ENCODE measurements around the gene PDE5A.
A peak's percentile ranks its signal among the peaks of the same experiment; 100 is the strongest.

The PDE5A gene

DNA sequence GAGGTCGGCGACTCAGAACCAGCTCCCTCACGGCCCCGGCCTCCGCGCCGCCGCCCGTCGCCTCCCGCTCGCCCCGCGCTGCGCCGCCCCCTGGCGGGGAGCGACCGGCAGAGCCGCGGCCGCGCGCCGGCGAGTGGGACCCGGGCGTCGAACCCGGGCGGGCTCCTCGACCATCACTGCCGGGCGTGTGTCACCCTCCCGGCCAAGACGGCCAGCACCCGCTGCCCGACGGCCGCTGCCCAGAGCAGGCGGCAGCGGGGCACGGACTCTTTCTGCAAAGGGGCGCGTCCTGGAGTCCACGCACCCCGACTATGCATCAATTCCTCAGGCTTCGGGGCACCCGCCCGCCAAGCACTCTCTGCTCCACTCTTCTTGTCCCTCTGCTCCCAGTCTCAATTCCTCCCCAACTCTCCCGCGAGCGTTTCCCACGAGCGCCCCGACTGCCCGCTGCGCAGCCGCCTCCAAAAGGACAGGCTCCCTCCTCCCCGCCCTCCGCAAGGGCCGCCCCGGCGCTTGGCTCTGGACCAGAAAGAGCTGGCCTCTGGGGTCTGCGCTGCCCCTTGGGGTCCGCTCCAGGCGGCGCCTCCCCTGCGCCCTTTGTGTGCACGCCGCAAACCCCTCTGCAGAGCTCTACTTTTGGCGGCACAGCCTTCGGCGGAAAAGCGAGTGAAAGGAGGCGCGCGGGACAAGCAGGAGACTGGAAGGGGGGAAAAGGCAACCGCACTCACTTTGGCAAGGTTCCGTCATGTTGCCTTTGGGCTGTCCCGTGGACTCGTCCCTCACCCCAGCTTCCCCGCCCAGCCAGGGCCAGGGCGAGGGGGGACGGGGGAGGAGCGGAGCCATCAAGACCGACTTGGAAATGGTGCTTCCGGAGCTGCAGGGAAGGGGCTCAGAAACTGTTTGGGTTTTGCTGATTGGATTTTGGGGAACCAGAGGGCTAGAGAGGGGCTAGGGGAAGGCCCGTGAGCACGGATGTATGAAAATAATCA is 1.0 kb downstream of the PDE5A start (continued):
- TF ChIP-seq, protein P1, sequence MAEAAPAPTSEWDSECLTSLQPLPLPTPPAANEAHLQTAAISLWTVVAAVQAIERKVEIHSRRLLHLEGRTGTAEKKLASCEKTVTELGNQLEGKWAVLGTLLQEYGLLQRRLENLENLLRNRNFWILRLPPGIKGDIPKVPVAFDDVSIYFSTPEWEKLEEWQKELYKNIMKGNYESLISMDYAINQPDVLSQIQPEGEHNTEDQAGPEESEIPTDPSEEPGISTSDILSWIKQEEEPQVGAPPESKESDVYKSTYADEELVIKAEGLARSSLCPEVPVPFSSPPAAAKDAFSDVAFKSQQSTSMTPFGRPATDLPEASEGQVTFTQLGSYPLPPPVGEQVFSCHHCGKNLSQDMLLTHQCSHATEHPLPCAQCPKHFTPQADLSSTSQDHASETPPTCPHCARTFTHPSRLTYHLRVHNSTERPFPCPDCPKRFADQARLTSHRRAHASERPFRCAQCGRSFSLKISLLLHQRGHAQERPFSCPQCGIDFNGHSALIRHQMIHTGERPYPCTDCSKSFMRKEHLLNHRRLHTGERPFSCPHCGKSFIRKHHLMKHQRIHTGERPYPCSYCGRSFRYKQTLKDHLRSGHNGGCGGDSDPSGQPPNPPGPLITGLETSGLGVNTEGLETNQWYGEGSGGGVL (tag by site-specific recombination; IDR thresholded peaks at IDR 0.05) = peak; percentile 53; the same call in 1 of the 2 replicates
- TF ChIP-seq ZFP37 (tag by site-specific recombination; IDR thresholded peaks at IDR 0.05) (0 out of 2 replicates have a peak, but pooled peaks have one; percentile 19), ZNF660 (tag by site-specific recombination; IDR thresholded peaks at IDR 0.05) (0 out of 2 replicates have a peak, but pooled peaks have one; percentile 35), ZBTB8A (tag by site-specific recombination; IDR thresholded peaks at IDR 0.05) (peak; percentile 92), ZBTB20 (tag by site-specific recombination; IDR thresholded peaks at IDR 0.05) (peak; percentile 38), GLIS1 (tag by site-specific recombination; IDR thresholded peaks at IDR 0.05) (peak; percentile 55; the same call in 1 of the 2 replicates), ZNF600 (tag by site-specific recombination; IDR thresholded peaks at IDR 0.05) (peak; percentile 67), ZNF341 (tag by site-specific recombination; IDR thresholded peaks at IDR 0.05; ENCODE audit: low read depth) (peak; percentile 99), ZNF112 (tag by site-specific recombination; IDR thresholded peaks at IDR 0.05) (no peak), ZNF335 (tag by site-specific recombination; conservative IDR thresholded peaks at IDR 0.05) (peak; percentile 77), ZNF76 (tag by site-specific recombination; IDR thresholded peaks at IDR 0.05; ENCODE audit: borderline replicate concordance, low read depth) (peak; percentile 45; the same call in 1 of the 2 replicates), ZNF623 (tag by site-specific recombination; IDR thresholded peaks at IDR 0.05) (no peak), SP2 (tag by site-specific recombination; IDR thresholded peaks at IDR 0.05) (peak; percentile 64), WT1 (tag by site-specific recombination; IDR thresholded peaks at IDR 0.05) (no peak), PRDM1 (tag by site-specific recombination; IDR thresholded peaks at IDR 0.05) (0 out of 2 replicates have a peak, but pooled peaks have one; percentile 35), ZXDB (tag by site-specific recombination; IDR thresholded peaks at IDR 0.05) (peak; percentile 49)
- TF ChIP-seq, protein P2, sequence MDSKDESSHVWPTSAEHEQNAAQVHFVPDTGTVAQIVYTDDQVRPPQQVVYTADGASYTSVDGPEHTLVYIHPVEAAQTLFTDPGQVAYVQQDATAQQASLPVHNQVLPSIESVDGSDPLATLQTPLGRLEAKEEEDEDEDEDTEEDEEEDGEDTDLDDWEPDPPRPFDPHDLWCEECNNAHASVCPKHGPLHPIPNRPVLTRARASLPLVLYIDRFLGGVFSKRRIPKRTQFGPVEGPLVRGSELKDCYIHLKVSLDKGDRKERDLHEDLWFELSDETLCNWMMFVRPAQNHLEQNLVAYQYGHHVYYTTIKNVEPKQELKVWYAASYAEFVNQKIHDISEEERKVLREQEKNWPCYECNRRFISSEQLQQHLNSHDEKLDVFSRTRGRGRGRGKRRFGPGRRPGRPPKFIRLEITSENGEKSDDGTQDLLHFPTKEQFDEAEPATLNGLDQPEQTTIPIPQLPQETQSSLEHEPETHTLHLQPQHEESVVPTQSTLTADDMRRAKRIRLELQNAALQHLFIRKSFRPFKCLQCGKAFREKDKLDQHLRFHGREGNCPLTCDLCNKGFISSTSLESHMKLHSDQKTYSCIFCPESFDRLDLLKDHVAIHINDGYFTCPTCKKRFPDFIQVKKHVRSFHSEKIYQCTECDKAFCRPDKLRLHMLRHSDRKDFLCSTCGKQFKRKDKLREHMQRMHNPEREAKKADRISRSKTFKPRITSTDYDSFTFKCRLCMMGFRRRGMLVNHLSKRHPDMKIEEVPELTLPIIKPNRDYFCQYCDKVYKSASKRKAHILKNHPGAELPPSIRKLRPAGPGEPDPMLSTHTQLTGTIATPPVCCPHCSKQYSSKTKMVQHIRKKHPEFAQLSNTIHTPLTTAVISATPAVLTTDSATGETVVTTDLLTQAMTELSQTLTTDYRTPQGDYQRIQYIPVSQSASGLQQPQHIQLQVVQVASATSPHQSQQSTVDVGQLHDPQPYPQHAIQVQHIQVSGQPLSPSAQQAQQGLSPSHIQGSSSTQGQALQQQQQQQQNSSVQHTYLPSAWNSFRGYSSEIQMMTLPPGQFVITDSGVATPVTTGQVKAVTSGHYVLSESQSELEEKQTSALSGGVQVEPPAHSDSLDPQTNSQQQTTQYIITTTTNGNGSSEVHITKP (tag by site-specific recombination; IDR thresholded peaks at IDR 0.05) = peak; percentile 91
- TF ChIP-seq, protein P3, sequence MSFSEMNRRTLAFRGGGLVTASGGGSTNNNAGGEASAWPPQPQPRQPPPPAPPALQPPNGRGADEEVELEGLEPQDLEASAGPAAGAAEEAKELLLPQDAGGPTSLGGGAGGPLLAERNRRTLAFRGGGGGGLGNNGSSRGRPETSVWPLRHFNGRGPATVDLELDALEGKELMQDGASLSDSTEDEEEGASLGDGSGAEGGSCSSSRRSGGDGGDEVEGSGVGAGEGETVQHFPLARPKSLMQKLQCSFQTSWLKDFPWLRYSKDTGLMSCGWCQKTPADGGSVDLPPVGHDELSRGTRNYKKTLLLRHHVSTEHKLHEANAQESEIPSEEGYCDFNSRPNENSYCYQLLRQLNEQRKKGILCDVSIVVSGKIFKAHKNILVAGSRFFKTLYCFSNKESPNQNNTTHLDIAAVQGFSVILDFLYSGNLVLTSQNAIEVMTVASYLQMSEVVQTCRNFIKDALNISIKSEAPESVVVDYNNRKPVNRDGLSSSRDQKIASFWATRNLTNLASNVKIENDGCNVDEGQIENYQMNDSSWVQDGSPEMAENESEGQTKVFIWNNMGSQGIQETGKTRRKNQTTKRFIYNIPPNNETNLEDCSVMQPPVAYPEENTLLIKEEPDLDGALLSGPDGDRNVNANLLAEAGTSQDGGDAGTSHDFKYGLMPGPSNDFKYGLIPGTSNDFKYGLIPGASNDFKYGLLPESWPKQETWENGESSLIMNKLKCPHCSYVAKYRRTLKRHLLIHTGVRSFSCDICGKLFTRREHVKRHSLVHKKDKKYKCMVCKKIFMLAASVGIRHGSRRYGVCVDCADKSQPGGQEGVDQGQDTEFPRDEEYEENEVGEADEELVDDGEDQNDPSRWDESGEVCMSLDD (tag by site-specific recombination; IDR thresholded peaks at IDR 0.05) = peak; percentile 79
- TF ChIP-seq, protein P4, sequence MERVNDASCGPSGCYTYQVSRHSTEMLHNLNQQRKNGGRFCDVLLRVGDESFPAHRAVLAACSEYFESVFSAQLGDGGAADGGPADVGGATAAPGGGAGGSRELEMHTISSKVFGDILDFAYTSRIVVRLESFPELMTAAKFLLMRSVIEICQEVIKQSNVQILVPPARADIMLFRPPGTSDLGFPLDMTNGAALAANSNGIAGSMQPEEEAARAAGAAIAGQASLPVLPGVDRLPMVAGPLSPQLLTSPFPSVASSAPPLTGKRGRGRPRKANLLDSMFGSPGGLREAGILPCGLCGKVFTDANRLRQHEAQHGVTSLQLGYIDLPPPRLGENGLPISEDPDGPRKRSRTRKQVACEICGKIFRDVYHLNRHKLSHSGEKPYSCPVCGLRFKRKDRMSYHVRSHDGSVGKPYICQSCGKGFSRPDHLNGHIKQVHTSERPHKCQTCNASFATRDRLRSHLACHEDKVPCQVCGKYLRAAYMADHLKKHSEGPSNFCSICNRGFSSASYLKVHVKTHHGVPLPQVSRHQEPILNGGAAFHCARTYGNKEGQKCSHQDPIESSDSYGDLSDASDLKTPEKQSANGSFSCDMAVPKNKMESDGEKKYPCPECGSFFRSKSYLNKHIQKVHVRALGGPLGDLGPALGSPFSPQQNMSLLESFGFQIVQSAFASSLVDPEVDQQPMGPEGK (tag by site-specific recombination; IDR thresholded peaks at IDR 0.05) = peak; percentile 59
- TF ChIP-seq, protein P5, sequence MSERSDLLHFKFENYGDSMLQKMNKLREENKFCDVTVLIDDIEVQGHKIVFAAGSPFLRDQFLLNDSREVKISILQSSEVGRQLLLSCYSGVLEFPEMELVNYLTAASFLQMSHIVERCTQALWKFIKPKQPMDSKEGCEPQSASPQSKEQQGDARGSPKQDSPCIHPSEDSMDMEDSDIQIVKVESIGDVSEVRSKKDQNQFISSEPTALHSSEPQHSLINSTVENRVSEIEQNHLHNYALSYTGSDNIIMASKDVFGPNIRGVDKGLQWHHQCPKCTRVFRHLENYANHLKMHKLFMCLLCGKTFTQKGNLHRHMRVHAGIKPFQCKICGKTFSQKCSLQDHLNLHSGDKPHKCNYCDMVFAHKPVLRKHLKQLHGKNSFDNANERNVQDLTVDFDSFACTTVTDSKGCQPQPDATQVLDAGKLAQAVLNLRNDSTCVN (tag by site-specific recombination; optimal IDR thresholded peaks at IDR 0.05) = peak; percentile 86
- TF ChIP-seq, protein P6, sequence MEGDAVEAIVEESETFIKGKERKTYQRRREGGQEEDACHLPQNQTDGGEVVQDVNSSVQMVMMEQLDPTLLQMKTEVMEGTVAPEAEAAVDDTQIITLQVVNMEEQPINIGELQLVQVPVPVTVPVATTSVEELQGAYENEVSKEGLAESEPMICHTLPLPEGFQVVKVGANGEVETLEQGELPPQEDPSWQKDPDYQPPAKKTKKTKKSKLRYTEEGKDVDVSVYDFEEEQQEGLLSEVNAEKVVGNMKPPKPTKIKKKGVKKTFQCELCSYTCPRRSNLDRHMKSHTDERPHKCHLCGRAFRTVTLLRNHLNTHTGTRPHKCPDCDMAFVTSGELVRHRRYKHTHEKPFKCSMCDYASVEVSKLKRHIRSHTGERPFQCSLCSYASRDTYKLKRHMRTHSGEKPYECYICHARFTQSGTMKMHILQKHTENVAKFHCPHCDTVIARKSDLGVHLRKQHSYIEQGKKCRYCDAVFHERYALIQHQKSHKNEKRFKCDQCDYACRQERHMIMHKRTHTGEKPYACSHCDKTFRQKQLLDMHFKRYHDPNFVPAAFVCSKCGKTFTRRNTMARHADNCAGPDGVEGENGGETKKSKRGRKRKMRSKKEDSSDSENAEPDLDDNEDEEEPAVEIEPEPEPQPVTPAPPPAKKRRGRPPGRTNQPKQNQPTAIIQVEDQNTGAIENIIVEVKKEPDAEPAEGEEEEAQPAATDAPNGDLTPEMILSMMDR (tag by site-specific recombination; IDR thresholded peaks at IDR 0.05) = 0 out of 2 replicates have a peak, but pooled peaks have one; percentile 6
- TF ChIP-seq, protein P7, sequence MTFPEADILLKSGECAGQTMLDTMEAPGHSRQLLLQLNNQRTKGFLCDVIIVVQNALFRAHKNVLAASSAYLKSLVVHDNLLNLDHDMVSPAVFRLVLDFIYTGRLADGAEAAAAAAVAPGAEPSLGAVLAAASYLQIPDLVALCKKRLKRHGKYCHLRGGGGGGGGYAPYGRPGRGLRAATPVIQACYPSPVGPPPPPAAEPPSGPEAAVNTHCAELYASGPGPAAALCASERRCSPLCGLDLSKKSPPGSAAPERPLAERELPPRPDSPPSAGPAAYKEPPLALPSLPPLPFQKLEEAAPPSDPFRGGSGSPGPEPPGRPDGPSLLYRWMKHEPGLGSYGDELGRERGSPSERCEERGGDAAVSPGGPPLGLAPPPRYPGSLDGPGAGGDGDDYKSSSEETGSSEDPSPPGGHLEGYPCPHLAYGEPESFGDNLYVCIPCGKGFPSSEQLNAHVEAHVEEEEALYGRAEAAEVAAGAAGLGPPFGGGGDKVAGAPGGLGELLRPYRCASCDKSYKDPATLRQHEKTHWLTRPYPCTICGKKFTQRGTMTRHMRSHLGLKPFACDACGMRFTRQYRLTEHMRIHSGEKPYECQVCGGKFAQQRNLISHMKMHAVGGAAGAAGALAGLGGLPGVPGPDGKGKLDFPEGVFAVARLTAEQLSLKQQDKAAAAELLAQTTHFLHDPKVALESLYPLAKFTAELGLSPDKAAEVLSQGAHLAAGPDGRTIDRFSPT (tag by site-specific recombination; IDR thresholded peaks at IDR 0.05) = no peak

Measured in HEK293 (cell line).